Astrocyte (in vitro differentiated cells and primary cell): ENCODE data around the gene SCNN1B.

ENCODE experiments used
- CTCF ChIP-seq: IDR thresholded peaks from 2 replicates; pipeline ENCODE4 v1.5.1; 2011; ENCODE audit warnings: low read depth, mild to moderate bottlenecking, inconsistent platforms, low read length, moderate library complexity; ENCODE audit not compliant: insufficient read depth
- EZH2 ChIP-seq: IDR thresholded peaks from 2 replicates; pipeline ENCODE4 v1.6.1; 2012; ENCODE audit warnings: mild to moderate bottlenecking, low read length, inconsistent platforms; ENCODE audit not compliant: insufficient read depth

GRCh38 chr16:23316634-23317265 is 14.6 kb downstream of the SCNN1B start:
- TF ChIP-seq CTCF (no peak), EZH2 (no peak)
